Neural cell (in vitro differentiated cells): ENCODE results near the gene MMADHC. TPM values are rescaled to one million over a fixed set of nuclear protein-coding genes. Genes with fewer than 3 reads are reported as not detected.

Source experiments
- H2AFZ ChIP-seq: fragments of 200-600, 300-800 bp; sonication (generic), shearing (Covaris generic); 2 replicates; pipeline ENCODE4 v1.6.0; 2014; ENCODE audit warnings: low read depth, mild to moderate bottlenecking, antibody characterized with exemption, low read length, moderate library complexity
- H3F3A ChIP-seq: fragments of 200-600 bp; shearing (Covaris generic); 2 replicates; pipeline ENCODE4 v1.6.1; 2016; ENCODE audit warnings: mild to moderate bottlenecking, moderate library complexity, mixed read lengths, antibody characterized with exemption, low read length; ENCODE audit not compliant: insufficient read depth, poor library complexity, severe bottlenecking
- H3K27ac ChIP-seq: fragments of 200-600, 300-800 bp; sonication (generic), shearing (Covaris generic); 2 replicates; pipeline ENCODE4 v1.5.1; 2014; ENCODE audit warnings: mild to moderate bottlenecking, low read length, moderate library complexity
- H3K27me3 ChIP-seq: fragments of 300-800, 200-600 bp; sonication (generic), shearing (Covaris generic); 2 replicates; pipeline ENCODE4 v1.6.0; 2014; ENCODE audit warnings: mild to moderate bottlenecking, low read depth, low read length, moderate library complexity; ENCODE audit not compliant: insufficient read depth
- H3K36me3 ChIP-seq: fragments of 300-800, 200-600 bp; sonication (generic), shearing (Covaris generic); 2 replicates; pipeline ENCODE4 v1.5.1; 2014; ENCODE audit warnings: mild to moderate bottlenecking, antibody characterized with exemption, low read length, moderate library complexity; ENCODE audit not compliant: insufficient read depth
- H3K4me2 ChIP-seq: fragments of 300-800, 200-600 bp; sonication (generic), shearing (Covaris generic); 2 replicates; pipeline ENCODE4 v1.6.0; 2014; ENCODE audit warnings: mild to moderate bottlenecking, low read length
- H3K4me3 ChIP-seq: fragments of 300-800, 200-600 bp; sonication (generic), shearing (Covaris generic); 2 replicates; pipeline ENCODE4 v1.5.1; 2014; ENCODE audit warnings: mild to moderate bottlenecking, low read length, moderate library complexity
- H3K79me2 ChIP-seq: fragments of 200-600 bp; shearing (Covaris generic); replicated peaks from 2 replicates; pipeline ENCODE4 v1.6.0; 2014; ENCODE audit warnings: mild to moderate bottlenecking, low read length, moderate library complexity; ENCODE audit not compliant: insufficient read depth
- H3K9ac ChIP-seq: fragments of 300-800, 200-600 bp; sonication (generic), shearing (Covaris generic); 2 replicates; pipeline ENCODE4 v1.6.1; 2016; ENCODE audit warnings: mild to moderate bottlenecking, low read length, mixed read lengths
- H3K9me2 ChIP-seq: fragments of 200-600 bp; shearing (Covaris generic); 2 replicates; pipeline ENCODE4 v1.6.1; 2016; ENCODE audit warnings: mild to moderate bottlenecking, low read length, mixed read lengths; ENCODE audit not compliant: insufficient read depth
- H3K9me3 ChIP-seq: fragments of 200-600, 300-800 bp; sonication (generic), shearing (Covaris generic); 2 replicates; pipeline ENCODE4 v1.6.1; 2016; ENCODE audit warnings: mild to moderate bottlenecking, mixed run types, low read length, moderate library complexity, mixed read lengths
- H4K20me1 ChIP-seq: fragments of 200-600 bp; shearing (Covaris generic); 2 replicates; pipeline ENCODE4 v1.6.1; 2016; ENCODE audit warnings: mild to moderate bottlenecking, mixed run types; ENCODE audit not compliant: insufficient read depth
- EP300 ChIP-seq: fragments of 450-650 bp; conservative IDR thresholded peaks from 2 replicates; pipeline ENCODE4 v1.6.1; 2014; ENCODE audit warnings: antibody characterized with exemption, mild to moderate bottlenecking, moderate library complexity; ENCODE audit not compliant: poor library complexity, severe bottlenecking
- EZH2 ChIP-seq: fragments of 200-600, 300-800 bp; shearing (Covaris generic), sonication (generic); IDR thresholded peaks from 2 replicates; pipeline ENCODE4 v1.6.1; 2014; ENCODE audit warnings: antibody characterized with exemption, low read length, borderline replicate concordance, mild to moderate bottlenecking; ENCODE audit not compliant: insufficient read depth, poor library complexity, severe bottlenecking
- MXI1 ChIP-seq: fragments of 450-650 bp; conservative IDR thresholded peaks from 2 replicates; pipeline ENCODE4 v1.6.1; 2014; ENCODE audit warnings: antibody characterized with exemption, mild to moderate bottlenecking; ENCODE audit not compliant: poor library complexity, severe bottlenecking
- POLR2AphosphoS5 ChIP-seq: IDR thresholded peaks from 2 replicates; pipeline ENCODE4 v1.6.1; 2012
- RAD21 ChIP-seq: fragments of 450-650 bp; conservative IDR thresholded peaks from 2 replicates; pipeline ENCODE4 v1.6.1; 2014; ENCODE audit warnings: antibody characterized with exemption, mild to moderate bottlenecking, moderate library complexity
- REST ChIP-seq: IDR thresholded peaks from 2 replicates; pipeline ENCODE4 v1.6.1; 2012; ENCODE audit warnings: borderline replicate concordance
- SMC3 ChIP-seq: fragments of 450-650 bp; conservative IDR thresholded peaks from 2 replicates; pipeline ENCODE4 v1.6.1; 2014; ENCODE audit warnings: antibody characterized with exemption, mild to moderate bottlenecking, moderate library complexity; ENCODE audit not compliant: poor library complexity
- TAF1 ChIP-seq: IDR thresholded peaks from 2 replicates; pipeline ENCODE4 v1.6.1; 2012; ENCODE audit warnings: low read depth
- polyA plus RNA-seq: library from polyadenylated mRNA; depleted of rRNA; stranded (reverse); fragments of >200 nt; gene quantifications from 2 replicates; pipeline ENCODE4 v1.2.3, GENCODE V29; 2014
- TF ChIP-seq, protein P1 (sequence below): fragments of 450-650 bp; IDR thresholded peaks from 2 replicates; pipeline ENCODE4 v1.5.1; 2014; ENCODE audit warnings: antibody characterized with exemption, mild to moderate bottlenecking, moderate library complexity; ENCODE audit not compliant: poor library complexity, severe bottlenecking

MMADHC gene
- polyA plus RNA-seq, 1 donor from 2014 or later = 250 TPM

GRCh38 chr2:149634103-149634502, 46.5 kb upstream of the MMADHC start (continued):
- TF ChIP-seq, protein P1, sequence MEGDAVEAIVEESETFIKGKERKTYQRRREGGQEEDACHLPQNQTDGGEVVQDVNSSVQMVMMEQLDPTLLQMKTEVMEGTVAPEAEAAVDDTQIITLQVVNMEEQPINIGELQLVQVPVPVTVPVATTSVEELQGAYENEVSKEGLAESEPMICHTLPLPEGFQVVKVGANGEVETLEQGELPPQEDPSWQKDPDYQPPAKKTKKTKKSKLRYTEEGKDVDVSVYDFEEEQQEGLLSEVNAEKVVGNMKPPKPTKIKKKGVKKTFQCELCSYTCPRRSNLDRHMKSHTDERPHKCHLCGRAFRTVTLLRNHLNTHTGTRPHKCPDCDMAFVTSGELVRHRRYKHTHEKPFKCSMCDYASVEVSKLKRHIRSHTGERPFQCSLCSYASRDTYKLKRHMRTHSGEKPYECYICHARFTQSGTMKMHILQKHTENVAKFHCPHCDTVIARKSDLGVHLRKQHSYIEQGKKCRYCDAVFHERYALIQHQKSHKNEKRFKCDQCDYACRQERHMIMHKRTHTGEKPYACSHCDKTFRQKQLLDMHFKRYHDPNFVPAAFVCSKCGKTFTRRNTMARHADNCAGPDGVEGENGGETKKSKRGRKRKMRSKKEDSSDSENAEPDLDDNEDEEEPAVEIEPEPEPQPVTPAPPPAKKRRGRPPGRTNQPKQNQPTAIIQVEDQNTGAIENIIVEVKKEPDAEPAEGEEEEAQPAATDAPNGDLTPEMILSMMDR = no peak
- no peak for TF ChIP-seq RAD21

GRCh38 chr2:149630445-149630844, 42.9 kb upstream of the MMADHC start:
- no peak for TF ChIP-seq REST
- TF ChIP-seq RAD21 = no peak
- no peak for TF ChIP-seq POLR2AphosphoS5
- no peak for TF ChIP-seq MXI1
- no peak for TF ChIP-seq TAF1
- TF ChIP-seq, protein P1 = no peak
- no peak for TF ChIP-seq EZH2
- no peak for TF ChIP-seq SMC3
- TF ChIP-seq EP300 = no peak
- no peaks in the 10 kb centered on the region for H3K36me3 ChIP-seq
- H3K4me3 ChIP-seq = no peak overlapping the region
- no peak overlapping the region for H3K9ac ChIP-seq
- no peaks in the 10 kb centered on the region for H3F3A ChIP-seq
- no peaks in the 10 kb centered on the region for H3K79me2 ChIP-seq
- no peaks in the 10 kb centered on the region for H3K9me3 ChIP-seq
- no peaks in the 10 kb centered on the region for H3K9me2 ChIP-seq
- no peaks in the 10 kb centered on the region for H4K20me1 ChIP-seq
- no peaks in the 10 kb centered on the region for H3K27me3 ChIP-seq
- no peak overlapping the region for H3K4me2 ChIP-seq
- no peak overlapping the region for H2AFZ ChIP-seq
- H3K27ac ChIP-seq = no peak overlapping the region

- Histone ChIP-seq H3K9ac (no peak overlapping the region), H3K9me2 (no peaks in the 10 kb centered on the region), H3K79me2 (no peaks in the 10 kb centered on the region), H3K4me3 (no peak overlapping the region), H3K9me3 (no peaks in the 10 kb centered on the region), H3F3A (no peaks in the 10 kb centered on the region), H3K36me3 (no peaks in the 10 kb centered on the region), H4K20me1 (no peaks in the 10 kb centered on the region), H3K4me2 (no peak overlapping the region), H3K27me3 (no peaks in the 10 kb centered on the region), H3K27ac (no peak overlapping the region), H2AFZ (no peak overlapping the region)
- TF ChIP-seq TAF1 (no peak), SMC3 (no peak), REST (no peak), MXI1 (no peak), RAD21 (no peak), POLR2AphosphoS5 (no peak), EZH2 (no peak), EP300 (no peak)
- TF ChIP-seq, protein P1 = no peak
Observed at GRCh38 chr2:149629026-149629425, 41.5 kb upstream of the MMADHC start.
